HG03135 (cell line): ENCODE data around the gene CRADD.
"Not testable (repeated sequence)": the region's sequence is repeated elsewhere in the genome, so short reads cannot be mapped to it uniquely, and the experiment has no call there.

Experiments used
- ATAC-seq: cut with Tn5 transposase; IDR thresholded peaks from one replicate; pipeline ENCODE4 v1.9.1; 2021; ENCODE audit warnings: mild to moderate bottlenecking, moderate library complexity; ENCODE audit not compliant: unreplicated experiment

Gene CRADD

GRCh38 chr12:93780886-93781285 lies 103.7 kb downstream of the CRADD start:
- ATAC-seq: not testable (repeated sequence)

GRCh38 chr12:93781961-93782360 lies 104.8 kb downstream of the CRADD start:
- ATAC-seq: not testable (repeated sequence)

- no peak for ATAC-seq
Measured at GRCh38 chr12:93782853-93783252, 105.7 kb downstream of the CRADD start.

- no peak for ATAC-seq
Measured at GRCh38 chr12:93783832-93784231, 106.7 kb downstream of the CRADD start.

- no peak for ATAC-seq
Measured at GRCh38 chr12:93784339-93785086, 107.3 kb downstream of the CRADD start.

- no peak for ATAC-seq
Measured at GRCh38 chr12:93785249-93786010, 108.3 kb downstream of the CRADD start.

GRCh38 chr12:93786656-93787397 lies 109.7 kb downstream of the CRADD start:
- no peak for ATAC-seq

- no peak for ATAC-seq
Measured at GRCh38 chr12:93788853-93789252, 111.7 kb downstream of the CRADD start.

GRCh38 chr12:93789767-93790166 lies 112.6 kb downstream of the CRADD start:
- ATAC-seq: no peak

- ATAC-seq: no peak
Measured at GRCh38 chr12:93790472-93791152, 113.4 kb downstream of the CRADD start.

- ATAC-seq: no peak
Measured at GRCh38 chr12:93793007-93793406, 115.8 kb downstream of the CRADD start.

- no peak for ATAC-seq
Measured at GRCh38 chr12:93793983-93794382, 116.8 kb downstream of the CRADD start.

- no peak for ATAC-seq
Measured at GRCh38 chr12:93794738-93795137, 117.6 kb downstream of the CRADD start.

- no peak for ATAC-seq
Measured at GRCh38 chr12:93795352-93795751, 118.2 kb downstream of the CRADD start.

- ATAC-seq: no peak
Measured at GRCh38 chr12:93796729-93797128, 119.6 kb downstream of the CRADD start.

- ATAC-seq: no peak
Measured at GRCh38 chr12:93798279-93799151, 121.3 kb downstream of the CRADD start.

- ATAC-seq: not testable (repeated sequence)
Measured at GRCh38 chr12:93801666-93802065, 124.5 kb downstream of the CRADD start.

- no peak for ATAC-seq
Measured at GRCh38 chr12:93802293-93802692, 125.1 kb downstream of the CRADD start.

GRCh38 chr12:93802698-93803423 lies 125.7 kb downstream of the CRADD start:
- no peak for ATAC-seq
